Embryonic facial prominence (tissue), 1 donor: ENCODE measurements around the gene C10orf71.

Source experiments
- DNase-seq: peaks from one replicate; pipeline ENCODE4 v3.0.0-alpha.2; 2016; ENCODE audit errors: extremely low spot score

C10orf71 gene

GRCh38 chr10:49335364-49335972 is 36.5 kb downstream of the C10orf71 start:
- DNase-seq = no peak

DNA sequence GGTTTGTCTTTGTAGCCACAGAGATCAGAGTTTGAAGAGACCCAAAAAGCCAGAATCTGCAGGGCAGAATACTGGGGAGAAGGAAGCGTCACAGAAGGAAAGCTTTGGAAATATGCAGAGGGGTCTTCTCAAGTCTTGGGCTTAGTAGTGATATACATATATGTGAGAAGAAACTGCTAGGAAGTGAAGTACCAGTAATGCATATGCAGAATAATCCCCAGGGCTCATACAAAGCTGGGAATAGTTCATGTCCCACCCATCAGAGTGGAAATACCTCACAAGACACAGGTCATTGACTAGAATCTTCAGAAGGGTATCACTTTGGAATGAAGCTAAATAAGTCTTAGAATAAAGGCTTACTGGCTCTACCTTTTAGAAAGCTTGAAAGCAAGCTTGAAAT is 39.6 kb downstream of the C10orf71 start:
- DNase-seq = no peak

GRCh38 chr10:49344840-49345239 is 45.9 kb downstream of the C10orf71 start:
- DNase-seq = no peak

DNA sequence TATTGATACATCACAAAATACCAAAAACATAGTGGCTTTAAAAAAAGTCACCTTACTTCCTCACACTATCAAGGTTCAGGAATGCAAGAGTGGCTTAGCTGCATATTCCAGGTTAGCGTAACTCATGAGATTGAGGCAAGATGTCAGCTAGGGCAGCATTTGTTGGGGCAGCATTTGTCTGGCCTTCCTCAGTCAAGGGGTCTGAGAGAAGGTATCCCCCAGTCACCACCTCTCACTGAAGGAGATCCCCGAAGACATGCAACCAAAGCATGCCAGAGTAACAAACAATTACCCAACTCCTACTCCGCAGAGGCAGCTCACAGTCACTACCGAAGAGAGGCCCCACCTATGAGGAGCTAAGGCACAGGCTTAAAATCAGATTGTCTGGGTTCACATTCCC is 48.4 kb downstream of the C10orf71 start:
- no peak for DNase-seq

DNA sequence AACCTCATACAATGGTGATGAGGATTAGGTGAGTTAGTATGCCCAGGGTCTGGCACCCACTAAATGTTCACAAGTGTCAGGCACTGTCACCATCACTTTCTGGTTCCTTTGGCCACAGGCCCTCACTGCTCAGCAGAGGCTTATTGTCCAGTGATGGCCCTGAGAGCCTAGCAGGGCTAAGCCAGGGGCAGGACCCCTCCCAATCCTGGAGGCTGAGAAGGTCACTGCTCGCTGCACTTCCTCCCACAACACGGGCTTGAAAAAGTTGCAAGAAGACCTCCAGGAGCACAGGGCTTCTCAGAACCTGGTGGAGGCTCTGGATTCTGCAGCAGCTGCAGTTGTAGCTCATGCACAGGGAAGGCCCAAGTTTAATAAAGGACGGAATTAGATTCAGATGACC is 48.9 kb downstream of the C10orf71 start:
- DNase-seq = no peak

DNA sequence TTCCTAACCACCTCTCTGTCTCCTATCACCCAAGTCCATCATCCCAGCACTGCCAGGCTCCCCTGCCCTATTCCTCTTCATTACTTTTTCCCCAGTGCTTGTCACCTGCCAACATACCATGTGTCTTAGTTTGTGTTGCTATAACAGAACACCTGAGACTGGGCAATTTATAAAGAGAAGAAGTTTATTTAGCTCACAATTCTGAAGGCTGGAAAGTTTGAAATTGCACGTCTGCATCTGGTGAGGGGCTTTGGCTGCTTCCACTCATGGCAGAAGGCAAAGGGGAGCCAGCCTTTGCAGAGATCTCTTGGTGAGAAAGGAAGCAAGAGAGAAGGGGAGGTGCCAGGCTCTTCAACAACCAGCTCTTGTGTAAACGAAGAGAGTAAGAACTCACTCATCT is 49.6 kb downstream of the C10orf71 start:
- no peak for DNase-seq

DNA sequence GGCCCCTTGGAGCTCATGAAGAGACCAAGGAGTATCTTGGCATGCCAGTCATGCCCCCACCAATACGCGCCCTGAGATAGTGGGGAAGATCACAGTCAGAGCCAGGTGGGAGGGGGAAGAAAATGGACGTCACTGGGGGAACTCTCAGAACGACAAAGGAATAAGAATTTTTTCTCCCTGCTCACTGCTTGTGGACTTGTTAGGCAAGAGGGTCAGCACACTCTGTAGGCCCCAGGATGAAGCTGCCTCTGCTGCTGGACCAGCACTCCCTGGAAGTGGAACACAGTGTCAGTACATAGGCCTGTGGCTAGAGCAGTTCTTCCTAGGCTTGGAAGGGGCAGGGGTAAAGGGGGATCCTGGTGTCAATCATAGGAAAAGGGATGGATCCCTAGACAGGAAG is 50.4 kb downstream of the C10orf71 start:
- no peak for DNase-seq

DNA sequence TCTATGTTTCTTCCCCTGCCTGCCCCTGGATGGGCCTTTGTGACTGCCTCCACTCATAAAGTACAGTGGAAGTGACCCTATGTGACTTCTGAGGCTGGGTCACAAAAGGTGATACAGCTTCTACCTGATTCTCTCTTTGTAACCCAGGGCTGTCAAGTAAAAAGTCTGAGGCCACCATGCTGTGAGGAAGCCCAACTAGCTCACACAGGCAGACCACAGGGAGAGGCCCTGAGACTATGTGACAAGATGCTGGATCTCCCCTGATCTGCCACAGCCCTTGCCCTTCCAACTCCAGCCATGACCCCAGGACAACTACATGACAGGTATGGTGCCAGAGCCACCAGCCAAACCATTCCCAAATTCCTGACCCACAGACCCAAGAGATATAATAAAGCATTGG is 51.2 kb downstream of the C10orf71 start:
- DNase-seq = no peak

GRCh38 chr10:49350846-49351532 is 52.0 kb downstream of the C10orf71 start:
- no peak for DNase-seq

GRCh38 chr10:49351669-49352068 is 52.7 kb downstream of the C10orf71 start:
- no peak for DNase-seq

DNA sequence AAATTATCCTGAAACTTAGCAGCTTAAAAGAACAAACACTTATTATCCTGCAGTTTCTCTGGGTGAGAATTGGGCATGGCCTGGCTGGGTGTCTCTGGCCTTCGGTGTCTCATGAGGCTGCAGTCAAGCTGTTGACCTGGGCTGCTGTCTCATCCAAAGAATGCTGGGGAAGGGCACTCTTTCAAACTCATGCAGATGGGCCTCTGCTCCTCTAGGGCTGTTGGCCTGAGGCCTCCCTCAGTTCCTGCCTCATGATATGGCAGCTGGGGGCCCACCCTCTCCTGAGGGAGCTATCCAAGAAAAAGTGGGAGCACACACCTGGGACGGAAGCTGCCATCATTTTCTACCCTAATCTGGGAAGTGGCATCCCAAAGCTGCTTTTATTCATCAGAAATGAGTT is 53.4 kb downstream of the C10orf71 start:
- DNase-seq = no peak

GRCh38 chr10:49353026-49353894 is 54.3 kb downstream of the C10orf71 start:
- DNase-seq = no peak

DNA sequence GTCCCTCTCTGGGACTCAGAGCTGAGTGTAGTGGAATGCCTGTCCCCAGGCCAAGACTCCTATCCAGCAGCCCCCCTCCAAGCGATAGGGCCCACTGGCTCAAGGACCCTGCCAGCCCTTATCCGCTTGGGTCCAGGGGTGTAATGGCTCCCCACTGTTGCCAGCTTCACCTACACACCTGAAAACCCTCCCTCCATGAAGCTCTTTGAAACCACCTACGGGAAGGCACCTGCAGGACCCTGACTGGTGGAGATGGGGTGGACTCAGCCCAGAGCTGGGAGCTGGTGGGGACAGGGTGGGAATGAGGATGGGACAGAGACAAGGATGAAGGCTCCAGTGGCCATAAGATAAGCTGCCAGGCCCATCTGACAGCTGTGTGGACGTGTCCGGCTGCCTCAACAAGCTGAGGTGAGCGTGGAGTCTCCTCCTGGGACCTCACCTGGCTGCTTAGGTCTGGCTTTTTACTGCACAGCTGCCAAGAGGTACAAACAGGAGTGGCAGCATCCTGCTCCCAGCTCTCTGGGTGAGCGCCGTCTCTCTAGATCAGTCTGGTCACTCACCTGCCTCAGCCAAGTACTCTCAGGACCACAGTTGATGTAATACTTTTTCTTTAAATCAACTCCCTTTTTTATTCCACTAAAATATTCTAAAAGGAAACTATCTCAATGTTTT is 55.1 kb downstream of the C10orf71 start:
- DNase-seq = no peak

- DNase-seq = no peak
Observed at GRCh38 chr10:49354593-49354992, 55.6 kb downstream of the C10orf71 start.

GRCh38 chr10:49355221-49355620 is 56.3 kb downstream of the C10orf71 start:
- no peak for DNase-seq

- DNase-seq = no peak
Observed at GRCh38 chr10:49356181-49356580, 57.2 kb downstream of the C10orf71 start.

DNA sequence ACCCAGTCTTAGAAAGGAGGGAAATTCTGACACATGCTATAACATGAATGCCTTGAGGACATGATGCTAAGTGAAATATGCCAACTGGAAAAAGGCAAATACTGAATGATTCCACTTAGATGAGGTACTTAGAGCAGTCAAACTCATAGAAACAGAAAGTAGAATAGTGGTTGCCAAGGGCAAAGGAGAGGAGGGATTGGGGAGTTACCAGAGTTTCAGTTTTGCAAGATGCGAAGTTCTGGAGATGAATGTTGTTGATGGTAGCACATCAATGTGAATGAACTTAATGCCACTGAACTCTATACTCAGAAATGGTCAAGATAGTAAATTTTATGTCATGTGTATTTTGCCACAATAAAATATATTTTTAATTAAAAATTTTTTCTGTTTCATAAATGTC is 58.0 kb downstream of the C10orf71 start:
- DNase-seq = no peak

- no peak for DNase-seq
Observed at GRCh38 chr10:49357910-49358309, 58.9 kb downstream of the C10orf71 start.

DNA sequence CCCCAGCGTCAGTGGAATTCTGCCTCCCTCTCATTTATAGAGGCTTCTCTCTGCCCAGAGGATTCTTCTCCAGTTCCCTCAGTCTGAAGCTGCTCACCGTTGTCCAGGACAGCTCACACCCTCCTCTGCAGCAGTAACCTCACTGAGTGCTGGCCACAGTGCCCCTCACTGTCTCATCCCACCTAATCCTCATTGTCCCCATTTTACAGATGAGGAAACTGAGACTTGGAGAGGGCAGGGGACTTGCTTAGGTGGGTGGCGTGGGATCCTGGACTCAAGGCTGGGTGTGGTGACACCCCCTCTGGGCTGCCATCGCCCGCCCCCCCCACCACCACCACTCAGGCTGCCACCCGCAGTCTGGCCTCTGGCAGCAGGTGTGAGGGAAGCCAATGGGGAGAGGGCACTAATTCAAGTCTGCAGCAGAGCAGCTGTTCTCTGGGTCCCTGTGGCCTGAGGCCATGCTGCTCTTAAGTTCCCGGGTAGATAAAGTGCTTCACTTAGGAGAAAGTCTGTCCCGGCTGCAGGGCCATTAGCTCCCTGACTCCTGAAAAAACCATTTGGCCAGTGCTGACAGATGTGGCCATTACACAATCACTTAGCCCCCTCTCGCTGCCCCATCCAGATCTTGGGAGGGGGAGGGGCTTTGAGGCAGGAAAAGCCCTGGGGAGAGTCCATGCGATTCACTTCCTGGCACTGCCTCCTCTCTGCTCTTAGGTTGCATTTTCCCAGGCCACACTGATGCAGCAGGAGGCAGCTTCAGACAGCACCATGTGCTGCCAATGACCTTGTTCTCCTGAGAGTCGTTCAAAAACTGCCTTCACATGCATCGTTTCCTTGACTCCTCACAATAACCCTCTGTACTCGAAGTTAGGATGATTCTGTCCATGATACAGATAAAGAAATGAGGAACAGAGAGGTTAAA is 60.6 kb downstream of the C10orf71 start:
- no peak for DNase-seq

GRCh38 chr10:49360271-49361177 is 61.6 kb downstream of the C10orf71 start:
- no peak for DNase-seq
